Measurements from ENCODE around the gene UVSSA. TPM values are rescaled to one million over a fixed set of nuclear protein-coding genes. Genes with fewer than 3 reads are reported as not detected.

The UVSSA gene
- total RNA-seq, 2 donors from 2014 or later = 50.4 to 61.6 TPM

GRCh38 chr4:1405254-1405635 is 58.2 kb downstream of the UVSSA start:
- Histone ChIP-seq H3K4me1 (ENCODE audit: control insufficient read depth, insufficient read depth, low read length) (no peaks in the 10 kb centered on the region), H3K36me3 (ENCODE audit: control insufficient read depth, insufficient read depth, low read length) (no peaks in the 10 kb centered on the region), H3K9ac (ENCODE audit: extremely low read depth, low read length, poor library complexity, severe bottlenecking) (no peak overlapping the region), H3K4me3 (ENCODE audit: low read length) (no peak overlapping the region), H3K27ac (ENCODE audit: low read depth, low read length) (no peak overlapping the region), H3K9me3 (ENCODE audit: control insufficient read depth, low read length) (no peaks in the 10 kb centered on the region), H3K27me3 (ENCODE audit: control insufficient read depth, insufficient read depth, low read length, poor library complexity, severe bottlenecking) (peaks cover 100% of the 10 kb centered on the region)
- WGBS, 2 experiments (ENCODE audit: insufficient coverage in 1 of 2, insufficient read length in 1 of 2) = 19 to 20% methylated on average over 6 to 26 of the region's 26 CpGs
- peaks cover 11% of the 10 kb centered on the region for H3K9me3 Mint-ChIP-seq
- TF ChIP-seq CTCF (conservative IDR thresholded peaks at IDR 0.05) = no peak
- H3K36me3 Mint-ChIP-seq (ENCODE audit: low read depth) = no peaks in the 10 kb centered on the region
- peaks cover 89% of the 10 kb centered on the region for H3K27me3 Mint-ChIP-seq (ENCODE audit: insufficient read depth)
- no peak for DNase-seq
- no peaks in the 10 kb centered on the region for H3K4me1 Mint-ChIP-seq
- H3K27ac Mint-ChIP-seq = no peak overlapping the region
- no peak overlapping the region for H3K4me3 Mint-ChIP-seq

- no peak for TF ChIP-seq CTCF (conservative IDR thresholded peaks at IDR 0.05)
- Histone ChIP-seq H3K9ac (ENCODE audit: extremely low read depth, low read length, poor library complexity, severe bottlenecking) (no peak overlapping the region), H3K4me3 (ENCODE audit: low read length) (no peak overlapping the region), H3K4me1 (ENCODE audit: control insufficient read depth, insufficient read depth, low read length) (no peaks in the 10 kb centered on the region), H3K27ac (ENCODE audit: low read depth, low read length) (no peak overlapping the region), H3K27me3 (ENCODE audit: control insufficient read depth, insufficient read depth, low read length, poor library complexity, severe bottlenecking) (peaks cover 100% of the 10 kb centered on the region), H3K36me3 (ENCODE audit: control insufficient read depth, insufficient read depth, low read length) (no peaks in the 10 kb centered on the region), H3K9me3 (ENCODE audit: control insufficient read depth, low read length) (no peaks in the 10 kb centered on the region)
- DNase-seq = peak; percentile 54
- no peaks in the 10 kb centered on the region for H3K4me1 Mint-ChIP-seq
- H3K27ac Mint-ChIP-seq = no peak overlapping the region
- H3K4me3 Mint-ChIP-seq = no peak overlapping the region
- 11 to 13% methylated on average over 40 to 90 of the region's 90 CpGs for WGBS, 2 experiments (ENCODE audit: insufficient coverage in 1 of 2, insufficient read length in 1 of 2)
- no peaks in the 10 kb centered on the region for H3K36me3 Mint-ChIP-seq (ENCODE audit: low read depth)
- H3K27me3 Mint-ChIP-seq (ENCODE audit: insufficient read depth) = peaks cover 89% of the 10 kb centered on the region
- H3K9me3 Mint-ChIP-seq = peaks cover 11% of the 10 kb centered on the region
These were observed 58.8 kb downstream of the UVSSA start for GRCh38 chr4:1405636-1406393.

GRCh38 chr4:1406394-1406980 is 59.5 kb downstream of the UVSSA start, which contains the start of gene NKX1-1:
Gene NKX1-1 (minus strand): TSS chr4:1406442. CDS start chr4:1406442, 0 bp downstream.
- H3K9me3 Mint-ChIP-seq = peaks cover 11% of the 10 kb centered on the region
- no peaks in the 10 kb centered on the region for H3K36me3 Mint-ChIP-seq (ENCODE audit: low read depth)
- 3 to 6% methylated on average over 36 to 91 of the region's 91 CpGs for WGBS, 2 experiments (ENCODE audit: insufficient coverage in 1 of 2, insufficient read length in 1 of 2)
- Histone ChIP-seq H3K36me3 (ENCODE audit: control insufficient read depth, insufficient read depth, low read length) (no peaks in the 10 kb centered on the region), H3K9me3 (ENCODE audit: control insufficient read depth, low read length) (no peaks in the 10 kb centered on the region), H3K9ac (ENCODE audit: extremely low read depth, low read length, poor library complexity, severe bottlenecking) (no peak within 1 kb of the TSS), H3K27ac (ENCODE audit: low read depth, low read length) (no peak within 1 kb of the TSS), H3K4me3 (ENCODE audit: low read length) (no peak within 1 kb of the TSS), H3K27me3 (ENCODE audit: control insufficient read depth, insufficient read depth, low read length, poor library complexity, severe bottlenecking) (peaks cover 100% of the 10 kb centered on the region), H3K4me1 (ENCODE audit: control insufficient read depth, insufficient read depth, low read length) (no peaks in the 10 kb centered on the region)
- peak within 1 kb of the TSS; percentile 24 for H3K4me3 Mint-ChIP-seq
- peaks cover 89% of the 10 kb centered on the region for H3K27me3 Mint-ChIP-seq (ENCODE audit: insufficient read depth)
- no peaks in the 10 kb centered on the region for H3K4me1 Mint-ChIP-seq
- no peak for TF ChIP-seq CTCF (conservative IDR thresholded peaks at IDR 0.05)
- no peak within 1 kb of the TSS for H3K27ac Mint-ChIP-seq
- peak; percentile 66 for DNase-seq
